Neuronal stem cell (in vitro differentiated cells): Measurements from ENCODE around the gene AGPS.
"Not testable (repeated sequence)": the region's sequence is repeated elsewhere in the genome, so short reads cannot be mapped to it uniquely, and the experiment has no call there.

Experiments
- DNase-seq: peaks from one replicate; pipeline ENCODE4 v3.0.0-alpha.2; 2013; ENCODE audit warnings: low spot score
- H2AFZ ChIP-seq: one replicate; pipeline ENCODE4 v1.6.1; 2013; ENCODE audit warnings: mild to moderate bottlenecking, low read length, inconsistent platforms
- H2AK5ac ChIP-seq: 2 replicates; pipeline ENCODE4 v1.6.1; 2013; ENCODE audit warnings: low read depth, mild to moderate bottlenecking, inconsistent platforms, low read length, moderate library complexity, mixed read lengths
- H2BK120ac ChIP-seq: 2 replicates; pipeline ENCODE4 v1.6.1; 2013; ENCODE audit warnings: low read depth, mild to moderate bottlenecking, inconsistent platforms, low read length, moderate library complexity, mixed read lengths
- H2BK12ac ChIP-seq: one replicate; pipeline ENCODE4 v1.6.1; 2013; ENCODE audit warnings: low read length, inconsistent platforms
- H2BK15ac ChIP-seq: 2 replicates; pipeline ENCODE4 v1.6.1; 2013; ENCODE audit warnings: mild to moderate bottlenecking, low read length, inconsistent platforms, mixed read lengths
- H2BK5ac ChIP-seq: one replicate; pipeline ENCODE4 v1.6.1; 2013; ENCODE audit warnings: inconsistent platforms, mild to moderate bottlenecking, low read length, moderate library complexity
- H3K14ac ChIP-seq: one replicate; pipeline ENCODE4 v1.6.1; 2013; ENCODE audit warnings: low read length, inconsistent platforms
- H3K18ac ChIP-seq: 2 replicates; pipeline ENCODE4 v1.6.1; 2013; ENCODE audit warnings: low read length, inconsistent platforms
- H3K23ac ChIP-seq: 2 replicates; pipeline ENCODE4 v1.6.1; 2013; ENCODE audit warnings: low read depth, mild to moderate bottlenecking, mixed read lengths, low read length, inconsistent platforms; ENCODE audit not compliant: poor library complexity
- H3K27ac ChIP-seq: replicated peaks from 3 replicates; pipeline ENCODE4 v1.5.1; 2013; ENCODE audit warnings: low read length, inconsistent platforms
- H3K27me3 ChIP-seq, 3 experiments: 2 replicates each; pipeline ENCODE4 v1.6.1; 2013; ENCODE audit warnings: low read length in 3 of 3, mild to moderate bottlenecking in 2 of 3, inconsistent platforms in 1 of 3, low read depth in 1 of 3, mixed read lengths in 1 of 3, moderate library complexity in 1 of 3; ENCODE audit not compliant: control insufficient read depth in 3 of 3, insufficient read depth in 3 of 3
- H3K36me3 ChIP-seq, 2 donors: replicated peaks in 1 of 2; 2 replicates each; pipeline ENCODE4 v1.6.1; 2013; ENCODE audit warnings: low read length in 2 of 2; ENCODE audit not compliant: control insufficient read depth in 2 of 2, insufficient read depth in 2 of 2
- H3K4ac ChIP-seq: 2 replicates; pipeline ENCODE4 v1.6.1; 2013; ENCODE audit warnings: inconsistent platforms, mild to moderate bottlenecking, low read length, moderate library complexity
- H3K4me1 ChIP-seq, 2 donors: 1 replicate in 1 of 2; 2 replicates in 1 of 2; pipeline ENCODE4 v1.6.1; 2013; ENCODE audit warnings: low read length in 2 of 2, low read depth in 1 of 2; ENCODE audit not compliant: control insufficient read depth in 2 of 2, insufficient read depth in 1 of 2
- H3K4me2 ChIP-seq: one replicate; pipeline ENCODE4 v1.6.1; 2013; ENCODE audit warnings: mild to moderate bottlenecking, low read length, inconsistent platforms; ENCODE audit not compliant: insufficient read depth, poor library complexity, severe bottlenecking
- H3K4me3 ChIP-seq, 2 donors: 2 replicates each; pipeline ENCODE4 v1.5.1; 2013; ENCODE audit warnings: low read length in 2 of 2, mild to moderate bottlenecking in 2 of 2, inconsistent platforms in 1 of 2, moderate library complexity in 1 of 2
- H3K79me1 ChIP-seq: one replicate; pipeline ENCODE4 v1.6.1; 2013; ENCODE audit warnings: low read depth, mild to moderate bottlenecking, inconsistent platforms, low read length, moderate library complexity
- H3K9ac ChIP-seq: one replicate; pipeline ENCODE4 v1.6.1; 2013; ENCODE audit warnings: mild to moderate bottlenecking, low read depth, low read length, inconsistent platforms; ENCODE audit not compliant: poor library complexity
- H3K9me3 ChIP-seq, 2 donors: replicated peaks in 1 of 2; 2 replicates each; pipeline versions ENCODE3 to v1.6.1; 2013; ENCODE audit warnings: low read length in 2 of 2, mild to moderate bottlenecking in 2 of 2, inconsistent platforms in 1 of 2, low read depth in 1 of 2, mixed read lengths in 1 of 2, moderate library complexity in 1 of 2; ENCODE audit not compliant: control insufficient read depth in 2 of 2, insufficient read depth in 1 of 2
- H4K8ac ChIP-seq: one replicate; pipeline ENCODE4 v1.6.1; 2013; ENCODE audit warnings: low read depth, mild to moderate bottlenecking, inconsistent platforms, low read length, moderate library complexity
- H4K91ac ChIP-seq: one replicate; pipeline ENCODE4 v1.6.1; 2013; ENCODE audit warnings: low read length, low read depth, mild to moderate bottlenecking, inconsistent platforms; ENCODE audit not compliant: poor library complexity
- WGBS, 2 donors: extraction: QIAGEN DNeasy Blood & Tissue Kit; methylation state at CpG; one replicate each; pipeline ENCODE4 v1.1.7; 2013; ENCODE audit warnings: missing lambda C conversion rate in 2 of 2, mixed read lengths in 1 of 2; ENCODE audit not compliant: insufficient read length in 2 of 2, insufficient replicate concordance in 1 of 2; ENCODE audit errors: extremely low coverage in 2 of 2; 5-methylcytosine and 5-hydroxymethylcytosine counted together

Gene AGPS

GRCh38 chr2:177548636-177549035 is 156.1 kb downstream of the AGPS start:
- Histone ChIP-seq H2BK5ac (no peak overlapping the region), H3K18ac (no peak overlapping the region), H2BK15ac (no peak overlapping the region), H3K4ac (no peak overlapping the region), H3K4me2 (no peak overlapping the region), H3K36me3 (no peaks in the 10 kb centered on the region), H3K9me3 (peaks cover 2 to 16% of the 10 kb centered on the region in 2 donors), H4K8ac (no peak overlapping the region), H2BK12ac (no peak overlapping the region), H3K14ac (no peak overlapping the region), H3K4me3 (no peak overlapping the region), H3K27ac (no peak overlapping the region), H3K4me1 (peaks cover 0 to 3% of the 10 kb centered on the region in 2 donors), H4K91ac (no peak overlapping the region), H2AK5ac (no peak overlapping the region), H2BK120ac (no peak overlapping the region), H3K23ac (no peak overlapping the region), H2AFZ (no peak overlapping the region), H3K79me1 (no peaks in the 10 kb centered on the region), H3K9ac (no peak overlapping the region), H3K27me3 (no peaks in the 10 kb centered on the region)
- DNase-seq: no peak

- DNase-seq: no peak
- no peak overlapping the region for H3K9ac ChIP-seq
- H3K27ac ChIP-seq: no peak overlapping the region
- H2BK12ac ChIP-seq: no peak overlapping the region
- H3K79me1 ChIP-seq: no peaks in the 10 kb centered on the region
- no peak overlapping the region for H3K4ac ChIP-seq
- no peak overlapping the region for H2AK5ac ChIP-seq
- no peak overlapping the region for H3K4me2 ChIP-seq
- no peak overlapping the region for H2AFZ ChIP-seq
- H4K91ac ChIP-seq: no peak overlapping the region
- H3K4me1 ChIP-seq: peaks cover 0 to 3% of the 10 kb centered on the region in 2 donors
- H4K8ac ChIP-seq: no peak overlapping the region
- no peak overlapping the region for H2BK120ac ChIP-seq
- H3K18ac ChIP-seq: no peak overlapping the region
- no peaks in the 10 kb centered on the region for H3K27me3 ChIP-seq
- H3K9me3 ChIP-seq: peaks cover 2 to 16% of the 10 kb centered on the region in 2 donors
- no peak overlapping the region for H2BK15ac ChIP-seq
- H3K36me3 ChIP-seq: no peaks in the 10 kb centered on the region
- no peak overlapping the region for H3K14ac ChIP-seq
- no peak overlapping the region for H2BK5ac ChIP-seq
- H3K23ac ChIP-seq: no peak overlapping the region
- no peak overlapping the region for H3K4me3 ChIP-seq
Measured at GRCh38 chr2:177549171-177549570, 156.6 kb downstream of the AGPS start.

- Histone ChIP-seq H3K9me3 (peaks cover 2 to 9% of the 10 kb centered on the region in 2 donors), H2BK12ac (no peak overlapping the region), H3K36me3 (no peaks in the 10 kb centered on the region), H3K27me3 (no peaks in the 10 kb centered on the region), H4K91ac (no peak overlapping the region), H2BK15ac (no peak overlapping the region), H3K4ac (no peak overlapping the region), H2AFZ (no peak overlapping the region), H3K4me3 (no peak overlapping the region), H3K23ac (no peak overlapping the region), H3K14ac (no peak overlapping the region), H2BK120ac (no peak overlapping the region), H3K4me2 (no peak overlapping the region), H2BK5ac (no peak overlapping the region), H3K18ac (no peak overlapping the region), H4K8ac (no peak overlapping the region), H3K27ac (no peak overlapping the region), H2AK5ac (no peak overlapping the region), H3K9ac (no peak overlapping the region), H3K4me1 (peaks cover 0 to 3% of the 10 kb centered on the region in 2 donors), H3K79me1 (no peaks in the 10 kb centered on the region)
- DNase-seq: no peak
- WGBS, 2 donors: no CpG with 5 or more reads among the region's 5 CpGs
Measured at GRCh38 chr2:177550264-177551200, 158.0 kb downstream of the AGPS start.

GRCh38 chr2:177551360-177551759 is 158.8 kb downstream of the AGPS start:
- H2BK120ac ChIP-seq, H3K14ac ChIP-seq, H2BK5ac ChIP-seq, H3K18ac ChIP-seq, H3K9ac ChIP-seq, H3K79me1 ChIP-seq, H2AFZ ChIP-seq, H3K36me3 ChIP-seq, H3K9me3 ChIP-seq, H3K4me2 ChIP-seq, H4K8ac ChIP-seq, H4K91ac ChIP-seq, H2AK5ac ChIP-seq, H3K23ac ChIP-seq, H3K27ac ChIP-seq, H3K4me3 ChIP-seq, H3K4me1 ChIP-seq, H2BK15ac ChIP-seq, DNase-seq, H3K4ac ChIP-seq, H3K27me3 ChIP-seq, H2BK12ac ChIP-seq: not testable (repeated sequence)
- no CpG with 5 or more reads among the region's 4 CpGs for WGBS, 2 donors
